ENCODE data around the gene QDPR.
"Not testable (repeated sequence)": the region's sequence is repeated elsewhere in the genome, so short reads cannot be mapped to it uniquely, and the experiment has no call there.

DNA sequence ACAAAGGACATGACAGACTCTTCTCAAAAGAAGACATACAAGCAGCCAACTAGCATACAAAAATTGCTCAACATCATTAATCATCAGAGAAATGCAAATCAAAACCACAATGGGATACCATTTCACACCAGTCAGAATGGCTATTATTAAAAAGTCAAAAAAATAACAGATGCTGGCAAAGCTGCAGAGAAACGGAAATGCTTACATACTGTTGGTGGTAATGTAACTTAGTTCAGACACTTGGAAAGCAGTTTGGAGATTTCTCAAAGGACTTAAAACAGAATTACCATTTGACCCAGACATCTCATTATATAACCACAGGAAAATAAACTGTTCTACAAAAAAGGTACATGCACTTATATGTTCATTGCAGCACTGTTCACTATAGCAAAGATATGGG is 69.4 kb downstream of the QDPR start:
- TF ChIP-seq, protein P1, sequence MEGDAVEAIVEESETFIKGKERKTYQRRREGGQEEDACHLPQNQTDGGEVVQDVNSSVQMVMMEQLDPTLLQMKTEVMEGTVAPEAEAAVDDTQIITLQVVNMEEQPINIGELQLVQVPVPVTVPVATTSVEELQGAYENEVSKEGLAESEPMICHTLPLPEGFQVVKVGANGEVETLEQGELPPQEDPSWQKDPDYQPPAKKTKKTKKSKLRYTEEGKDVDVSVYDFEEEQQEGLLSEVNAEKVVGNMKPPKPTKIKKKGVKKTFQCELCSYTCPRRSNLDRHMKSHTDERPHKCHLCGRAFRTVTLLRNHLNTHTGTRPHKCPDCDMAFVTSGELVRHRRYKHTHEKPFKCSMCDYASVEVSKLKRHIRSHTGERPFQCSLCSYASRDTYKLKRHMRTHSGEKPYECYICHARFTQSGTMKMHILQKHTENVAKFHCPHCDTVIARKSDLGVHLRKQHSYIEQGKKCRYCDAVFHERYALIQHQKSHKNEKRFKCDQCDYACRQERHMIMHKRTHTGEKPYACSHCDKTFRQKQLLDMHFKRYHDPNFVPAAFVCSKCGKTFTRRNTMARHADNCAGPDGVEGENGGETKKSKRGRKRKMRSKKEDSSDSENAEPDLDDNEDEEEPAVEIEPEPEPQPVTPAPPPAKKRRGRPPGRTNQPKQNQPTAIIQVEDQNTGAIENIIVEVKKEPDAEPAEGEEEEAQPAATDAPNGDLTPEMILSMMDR (IDR thresholded peaks at IDR 0.05): not testable (repeated sequence)
- TF ChIP-seq SMC3 (IDR thresholded peaks at IDR 0.05; ENCODE audit: low read depth, low read length); MXI1 (IDR thresholded peaks at IDR 0.05; ENCODE audit: low read depth, low read length); SIN3A (IDR thresholded peaks at IDR 0.05; ENCODE audit: borderline replicate concordance, low read depth, low read length); GABPA (IDR thresholded peaks at IDR 0.05; ENCODE audit: low read depth); POLR2AphosphoS5 (IDR thresholded peaks at IDR 0.05; ENCODE audit: low read depth, low read length); NRF1 (IDR thresholded peaks at IDR 0.05; ENCODE audit: low read depth, low read length): not testable (repeated sequence)
